GM21381 (cell line): Measurements from ENCODE around the gene MAP6.

Experiments used
- ATAC-seq: cut with Tn5 transposase; IDR thresholded peaks from one replicate; pipeline ENCODE4 v1.9.1; 2021; ENCODE audit warnings: mild to moderate bottlenecking, moderate library complexity; ENCODE audit not compliant: unreplicated experiment

MAP6 gene

GRCh38 chr11:75555079-75555811 is 113.6 kb downstream of the MAP6 start:
- ATAC-seq = no peak

- ATAC-seq = no peak
Measured at GRCh38 chr11:75554258-75555022, 114.4 kb downstream of the MAP6 start.

- no peak for ATAC-seq
Measured at GRCh38 chr11:75553889-75554257, 115.0 kb downstream of the MAP6 start.

- ATAC-seq = no peak
Measured at GRCh38 chr11:75553182-75553581, 115.7 kb downstream of the MAP6 start.

- no peak for ATAC-seq
Measured at GRCh38 chr11:75549370-75549958, 119.4 kb downstream of the MAP6 start.

- no peak for ATAC-seq
Measured at GRCh38 chr11:75548595-75549272, 120.1 kb downstream of the MAP6 start.

- no peak for ATAC-seq
Measured at GRCh38 chr11:75547617-75548058, 121.2 kb downstream of the MAP6 start.

GRCh38 chr11:75547177-75547576 is 121.7 kb downstream of the MAP6 start:
- ATAC-seq = no peak

- ATAC-seq = no peak
Measured at GRCh38 chr11:75543806-75544205, 125.0 kb downstream of the MAP6 start.

GRCh38 chr11:75542088-75542438 is 126.8 kb downstream of the MAP6 start:
- no peak for ATAC-seq

GRCh38 chr11:75541193-75542087 is 127.4 kb downstream of the MAP6 start:
- no peak for ATAC-seq

GRCh38 chr11:75539459-75540334 is 129.1 kb downstream of the MAP6 start:
- ATAC-seq = no peak

GRCh38 chr11:75538150-75538942 is 130.5 kb downstream of the MAP6 start:
- no peak for ATAC-seq

- ATAC-seq = no peak
Measured at GRCh38 chr11:75537740-75538139, 131.1 kb downstream of the MAP6 start.
